HG03442 (cell line): ENCODE results near the gene WBP2.

Experiments used
- ATAC-seq: cut with Tn5 transposase; IDR thresholded peaks from one replicate; pipeline ENCODE4 v1.9.1; 2021; ENCODE audit warnings: mild to moderate bottlenecking, moderate library complexity; ENCODE audit not compliant: unreplicated experiment

WBP2 gene

DNA sequence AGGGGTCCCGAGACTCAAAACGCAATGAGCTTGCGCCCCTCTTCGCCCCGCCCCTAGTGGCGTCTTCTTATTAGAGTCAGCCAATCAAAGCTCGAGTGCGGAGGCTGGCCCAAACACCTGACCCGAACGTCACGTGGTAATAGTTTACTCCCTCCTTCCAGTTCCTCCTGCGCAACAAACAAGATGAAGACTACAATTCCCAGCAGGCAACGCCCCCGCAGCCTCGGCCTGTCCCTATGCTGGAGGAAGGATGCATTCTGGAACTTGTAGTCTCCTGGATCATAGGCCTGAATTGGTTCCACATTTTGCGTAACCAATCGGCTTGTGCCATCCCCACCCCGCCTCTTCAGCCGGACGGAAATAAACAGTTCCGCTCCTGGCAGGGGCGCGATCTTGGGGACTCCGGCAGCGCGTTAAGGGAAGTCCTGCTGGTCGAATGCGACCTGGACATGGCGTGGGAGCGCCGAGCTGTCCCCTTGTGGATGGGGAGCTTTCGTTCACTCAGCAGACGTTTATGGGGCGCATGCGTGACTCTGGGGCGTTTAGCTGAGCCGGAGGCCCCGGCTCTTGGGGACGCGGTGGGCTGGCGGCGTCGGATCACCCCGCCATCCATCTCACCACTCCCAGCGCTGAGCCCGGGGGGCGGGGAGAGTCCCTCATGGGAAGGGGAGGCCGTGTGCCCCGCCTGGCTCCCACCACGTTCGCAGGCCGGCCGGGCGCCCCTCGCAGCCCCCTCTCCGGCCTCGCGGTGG, at the start of gene WBP2:
WBP2 (minus strand) TSS at position 26 of the 752 bp plus-strand sequence. CDS start 38 bp downstream, outside the sequence.
- ATAC-seq, result peak; percentile 81

DNA sequence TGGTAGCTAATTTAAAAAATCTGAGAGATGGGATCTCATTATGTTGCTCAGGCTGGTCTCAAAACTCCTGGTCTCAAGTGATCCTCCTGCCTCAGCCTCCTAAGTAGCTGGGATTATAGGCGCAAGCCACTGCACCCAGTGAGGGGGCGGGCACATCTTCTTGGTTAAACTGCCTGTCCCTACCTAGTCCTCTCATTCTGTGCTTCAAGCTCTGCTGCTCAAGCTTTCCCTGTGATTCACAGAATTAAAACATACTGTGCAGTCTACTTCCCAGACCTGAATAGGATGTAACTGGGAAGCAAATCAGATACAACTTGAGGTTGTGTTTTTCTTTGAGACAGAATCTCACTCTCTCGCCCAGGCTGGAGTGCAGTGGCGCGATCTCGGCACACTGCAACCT, 47.3 kb upstream of the WBP2 start:
- ATAC-seq, result no peak

GRCh38 chr17:75901727-75902126, 46.6 kb upstream of the WBP2 start:
- no peak for ATAC-seq

GRCh38 chr17:75900691-75901533, 45.8 kb upstream of the WBP2 start:
- no peak for ATAC-seq

DNA sequence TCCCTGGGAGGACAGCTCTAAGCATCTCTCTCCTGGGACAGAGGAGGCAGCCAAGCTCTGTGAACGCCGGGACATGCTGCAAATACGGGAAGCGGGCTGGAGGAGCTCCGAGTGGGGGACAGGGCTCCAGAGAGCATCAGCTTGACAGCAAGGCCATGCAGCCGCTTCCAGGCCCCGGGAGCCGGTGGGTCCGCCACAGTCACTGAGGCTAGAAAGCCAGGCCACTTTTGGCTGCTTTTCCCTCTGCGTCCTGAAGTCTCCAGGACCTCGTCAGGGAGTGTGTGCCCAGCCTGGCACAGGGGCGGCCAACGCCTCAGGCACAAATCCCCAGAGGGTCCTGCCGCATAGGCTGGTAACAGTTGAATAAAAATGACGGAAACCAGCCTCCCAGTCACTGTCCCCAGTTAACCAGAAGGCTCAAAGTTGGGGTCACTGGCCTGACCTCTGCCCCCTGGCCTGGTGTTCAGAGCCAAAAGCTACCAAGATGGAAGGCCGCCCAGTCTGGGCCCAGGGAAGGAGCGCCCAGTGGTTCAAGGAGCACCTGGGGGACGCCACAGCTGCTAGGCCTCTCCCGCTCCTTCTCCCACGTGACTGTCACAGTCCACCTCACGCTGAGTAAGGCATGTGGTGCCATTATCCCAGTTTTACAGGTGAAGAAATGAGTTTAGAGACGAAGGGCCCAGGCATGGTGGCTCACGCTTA, 44.8 kb upstream of the WBP2 start:
- ATAC-seq, result no peak

DNA sequence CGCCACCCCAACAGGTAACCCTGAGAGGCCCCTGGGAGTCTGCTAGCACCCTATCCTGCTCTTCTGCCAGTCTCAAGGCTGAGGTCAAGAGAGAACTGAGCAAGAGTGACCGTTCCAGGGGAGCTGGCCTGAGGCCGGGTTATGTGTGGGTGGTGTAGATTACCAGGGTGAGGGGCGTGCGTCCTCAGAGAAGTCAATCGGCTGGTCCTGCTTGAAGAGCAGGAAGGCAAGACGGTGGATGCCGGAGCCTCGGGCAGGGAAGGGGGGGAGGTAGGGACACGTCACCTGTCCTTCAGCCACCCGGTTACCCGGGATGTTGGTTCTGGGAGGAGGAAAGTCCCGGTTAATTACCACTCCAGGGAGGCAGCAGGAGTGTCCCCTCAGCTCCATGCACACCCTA, 44.2 kb upstream of the WBP2 start:
- no peak for ATAC-seq

- ATAC-seq, result no peak
Observed at GRCh38 chr17:75898791-75899190, 43.7 kb upstream of the WBP2 start.

- no peak for ATAC-seq
Observed at GRCh38 chr17:75898065-75898464, 42.9 kb upstream of the WBP2 start.

DNA sequence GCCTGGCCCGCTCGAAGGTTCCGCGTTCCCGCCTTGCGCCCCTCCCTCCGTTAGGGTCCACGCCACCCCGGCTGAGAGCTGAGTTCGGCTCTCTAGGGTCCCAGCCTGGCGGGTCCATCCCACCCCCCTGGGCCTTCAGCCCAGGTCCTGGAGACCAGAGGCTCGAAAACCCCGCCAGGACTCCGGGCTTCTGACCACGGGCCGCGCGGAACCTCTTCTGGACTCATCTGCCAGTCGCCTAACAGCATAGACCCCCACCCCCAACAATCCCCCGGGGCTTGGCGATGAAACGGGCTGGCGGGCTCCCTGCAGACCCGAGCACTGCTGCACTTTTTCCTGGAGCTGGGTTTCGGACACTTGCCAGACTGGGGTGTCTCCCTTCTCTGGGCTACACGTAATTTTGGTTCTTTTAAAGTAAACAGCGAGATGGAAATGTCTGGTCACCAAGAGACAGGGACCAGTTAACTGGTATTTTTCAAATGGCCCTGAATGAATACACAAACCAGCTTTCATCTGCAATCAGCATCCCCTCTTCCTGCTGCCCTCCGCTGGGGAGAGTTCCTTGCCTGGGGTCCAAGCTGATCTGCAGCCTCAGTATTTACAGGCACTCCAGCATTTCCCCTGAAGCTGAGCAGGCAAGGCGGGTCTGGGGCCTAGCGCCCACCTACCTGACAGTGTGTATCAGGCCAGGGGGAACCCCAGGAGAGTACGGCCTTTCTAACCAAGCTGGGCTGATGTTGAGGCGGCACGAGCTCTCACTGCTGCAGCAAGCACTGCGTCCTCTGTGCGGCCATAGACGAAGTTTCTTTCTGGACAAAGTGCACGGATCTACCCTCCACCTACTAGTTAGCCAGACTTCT, 42.3 kb upstream of the WBP2 start:
- no peak for ATAC-seq

- ATAC-seq, result peak; percentile 53
Observed at GRCh38 chr17:75896415-75897159, 41.5 kb upstream of the WBP2 start, which contains the start of gene TRIM65. Gene TRIM65 (minus strand): TSS chr17:75896951. CDS start chr17:75896937, 14 bp downstream.

DNA sequence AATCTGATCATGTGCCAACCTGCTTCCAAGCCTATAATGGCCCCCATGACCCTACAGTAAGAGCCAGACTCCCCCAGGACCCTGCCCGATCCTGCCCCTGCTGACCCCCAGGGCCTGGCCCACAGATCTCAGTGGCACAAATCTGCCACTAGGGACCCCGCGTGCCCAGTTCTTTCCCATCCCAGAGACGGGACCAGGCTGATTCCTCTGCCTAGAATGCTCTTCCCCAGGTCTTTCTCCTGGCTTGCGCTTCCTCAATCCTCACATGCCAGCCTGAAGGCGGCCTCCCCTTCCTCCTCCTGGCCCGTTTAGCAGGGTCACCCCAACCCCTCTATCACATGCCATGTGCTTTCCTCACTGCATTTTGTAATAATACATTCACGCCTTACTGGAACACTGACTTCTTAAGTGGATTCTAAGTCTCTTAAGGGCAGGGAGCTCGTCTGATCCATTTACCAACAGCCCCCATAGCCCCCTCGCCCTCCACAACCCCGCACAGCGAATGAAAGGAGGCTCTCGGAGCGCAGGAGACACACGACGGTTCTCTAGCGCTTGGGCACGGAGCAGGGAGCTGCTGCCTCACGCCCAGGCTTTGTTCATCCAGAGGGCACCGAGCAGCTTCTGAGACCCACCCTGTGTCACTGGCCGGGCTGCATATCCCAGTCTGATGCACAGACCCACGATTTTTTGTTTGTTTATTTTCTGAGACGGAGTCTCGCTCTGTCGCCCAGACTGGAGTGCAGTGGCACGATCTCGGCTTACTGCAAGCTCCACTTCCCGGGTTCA, 40.4 kb upstream of the WBP2 start:
- ATAC-seq, result no peak

DNA sequence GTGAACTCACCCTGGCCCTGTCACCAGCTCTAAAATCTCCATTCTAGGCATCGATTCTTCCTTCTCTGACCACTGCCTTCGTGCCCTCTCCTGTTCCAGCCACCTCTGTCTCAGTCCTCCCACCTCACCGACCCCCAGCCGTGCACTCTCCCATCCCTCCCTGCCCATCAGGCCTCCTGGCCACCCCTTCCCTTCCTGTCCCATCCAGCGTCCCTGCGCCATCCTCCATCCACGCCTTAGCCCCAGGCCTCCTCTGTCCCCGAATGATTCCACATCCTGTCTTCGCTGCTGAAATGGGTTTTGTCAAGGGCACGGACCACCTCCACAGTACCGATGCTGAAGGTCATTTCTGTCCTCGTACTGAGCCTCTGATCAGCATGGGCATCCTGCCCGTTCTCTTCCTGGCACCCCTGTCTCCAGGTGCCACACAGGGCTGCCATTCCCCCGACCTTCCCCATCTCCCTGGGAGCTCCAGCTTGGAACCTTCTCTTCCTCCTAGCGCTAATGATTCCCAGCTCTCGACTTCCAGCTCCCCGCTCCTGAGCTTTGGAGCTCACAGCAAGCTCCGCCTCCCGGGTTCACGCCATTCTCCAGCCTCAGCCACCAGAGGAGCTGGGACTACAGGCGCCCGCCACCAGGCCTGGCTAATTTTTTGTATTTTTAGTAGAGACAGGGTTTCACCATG, 39.1 kb upstream of the WBP2 start:
- ATAC-seq, result no peak

GRCh38 chr17:75893305-75894048, 38.3 kb upstream of the WBP2 start:
- no peak for ATAC-seq

DNA sequence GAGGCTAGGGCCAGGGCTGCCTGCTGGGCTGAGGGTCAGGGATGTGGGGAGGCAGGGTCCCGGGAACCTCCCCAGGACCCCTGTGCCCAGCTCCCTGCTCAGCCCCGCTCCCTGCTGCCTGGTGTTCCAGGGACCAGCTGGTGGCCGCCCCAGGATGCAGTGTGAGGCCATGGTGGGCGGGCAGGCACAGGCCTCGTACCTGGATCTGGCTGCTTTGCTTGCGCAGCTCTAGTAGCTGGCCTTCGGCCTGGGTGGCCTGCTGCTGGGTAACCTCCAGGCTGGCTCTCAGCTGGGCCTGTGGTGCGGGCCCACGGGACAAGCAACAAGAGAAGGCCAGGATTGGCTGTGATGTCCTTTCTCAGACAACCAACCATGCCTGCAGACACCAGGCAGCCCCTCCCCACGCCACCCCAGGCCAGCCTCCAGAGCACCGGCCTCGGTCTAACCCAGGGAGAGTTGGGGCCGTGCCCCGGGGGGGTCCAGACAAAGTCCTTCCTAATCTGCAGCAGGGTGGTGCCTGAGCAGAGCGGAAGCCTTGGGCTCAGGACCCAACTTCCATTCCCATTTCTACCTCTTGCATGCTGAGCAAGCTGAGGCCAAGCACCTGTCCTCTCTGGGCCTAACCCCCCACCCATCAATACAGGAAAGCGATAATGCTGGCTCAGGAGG, 37.6 kb upstream of the WBP2 start:
- no peak for ATAC-seq

- no peak for ATAC-seq
Observed at GRCh38 chr17:75891605-75892555, 36.7 kb upstream of the WBP2 start.

GRCh38 chr17:75891022-75891604, 36.0 kb upstream of the WBP2 start:
- ATAC-seq, result no peak
